Measurements from ENCODE around the gene LIFR. TPM values are rescaled to one million over a fixed set of nuclear protein-coding genes. Genes with fewer than 3 reads are reported as not detected.

LIFR gene
- total RNA-seq, 4 donors from 2014 or later: 73.3 to 269 (median 185) TPM

GRCh38 chr5:38579105-38579504 lies 22.7 kb upstream of the LIFR start:
- TF ChIP-seq CTCF (IDR thresholded peaks at IDR 0.05; ENCODE audit: low read depth): no peak

- TF ChIP-seq CTCF (IDR thresholded peaks at IDR 0.05; ENCODE audit: low read depth): no peak
Measured at GRCh38 chr5:38576961-38577684, 20.7 kb upstream of the LIFR start.

- no peak for TF ChIP-seq CTCF (IDR thresholded peaks at IDR 0.05; ENCODE audit: low read depth)
Measured at GRCh38 chr5:38576442-38576841, 20.0 kb upstream of the LIFR start.

GRCh38 chr5:38575476-38575875 lies 19.0 kb upstream of the LIFR start:
- no peak for TF ChIP-seq CTCF (IDR thresholded peaks at IDR 0.05; ENCODE audit: low read depth)

GRCh38 chr5:38574009-38574408 lies 17.6 kb upstream of the LIFR start:
- no peak for TF ChIP-seq CTCF (IDR thresholded peaks at IDR 0.05; ENCODE audit: low read depth)

GRCh38 chr5:38573521-38573920 lies 17.1 kb upstream of the LIFR start:
- no peak for TF ChIP-seq CTCF (IDR thresholded peaks at IDR 0.05; ENCODE audit: low read depth)

GRCh38 chr5:38569180-38569579 lies 12.7 kb upstream of the LIFR start:
- TF ChIP-seq CTCF (IDR thresholded peaks at IDR 0.05; ENCODE audit: low read depth): no peak

All from subcutaneous adipose tissue (tissue), 4 donors.